IPS-18a (cell line): ENCODE measurements around the gene CXCL8.

Experiments
- H3K27ac ChIP-seq: one replicate; pipeline ENCODE4 v1.5.1; 2013; ENCODE audit warnings: low read length
- H3K27me3 ChIP-seq: one replicate; pipeline ENCODE4 v1.6.1; 2013; ENCODE audit warnings: mild to moderate bottlenecking, low read length; ENCODE audit not compliant: control insufficient read depth, insufficient read depth
- H3K36me3 ChIP-seq: one replicate; pipeline ENCODE4 v1.6.1; 2013; ENCODE audit warnings: low read depth, low read length; ENCODE audit not compliant: control insufficient read depth
- H3K4me1 ChIP-seq: one replicate; pipeline ENCODE4 v1.6.1; 2013; ENCODE audit warnings: low read depth, low read length; ENCODE audit not compliant: control insufficient read depth
- H3K4me3 ChIP-seq: one replicate; pipeline ENCODE4 v1.5.1; 2013; ENCODE audit warnings: low read length
- H3K9ac ChIP-seq: one replicate; pipeline ENCODE4 v1.6.1; 2013; ENCODE audit warnings: mild to moderate bottlenecking, low read length, moderate library complexity
- H3K9me3 ChIP-seq: one replicate; pipeline ENCODE4 v1.6.1; 2013; ENCODE audit warnings: low read depth, low read length; ENCODE audit not compliant: control insufficient read depth

CXCL8 gene

GRCh38 chr4:73705721-73706120, 34.6 kb upstream of the CXCL8 start:
- no peaks in the 10 kb centered on the region for H3K27me3 ChIP-seq
- H3K27ac ChIP-seq, result no peak overlapping the region
- no peaks in the 10 kb centered on the region for H3K9me3 ChIP-seq
- H3K4me3 ChIP-seq, result no peak overlapping the region
- no peak overlapping the region for H3K9ac ChIP-seq
- H3K4me1 ChIP-seq, result peaks cover 11% of the 10 kb centered on the region
- no peaks in the 10 kb centered on the region for H3K36me3 ChIP-seq

- Histone ChIP-seq H3K4me3 (no peak overlapping the region), H3K9ac (no peak overlapping the region), H3K27me3 (no peaks in the 10 kb centered on the region), H3K9me3 (no peaks in the 10 kb centered on the region), H3K4me1 (peaks cover 11% of the 10 kb centered on the region), H3K36me3 (no peaks in the 10 kb centered on the region), H3K27ac (no peak overlapping the region)
Observed at GRCh38 chr4:73706811-73707210, 33.6 kb upstream of the CXCL8 start.

GRCh38 chr4:73707269-73707875, 33.0 kb upstream of the CXCL8 start:
- no peak overlapping the region for H3K27ac ChIP-seq
- H3K9ac ChIP-seq, result no peak overlapping the region
- H3K27me3 ChIP-seq, result no peaks in the 10 kb centered on the region
- H3K9me3 ChIP-seq, result no peaks in the 10 kb centered on the region
- peaks cover 11% of the 10 kb centered on the region for H3K4me1 ChIP-seq
- no peak overlapping the region for H3K4me3 ChIP-seq
- no peaks in the 10 kb centered on the region for H3K36me3 ChIP-seq

- Histone ChIP-seq H3K4me1 (peaks cover 11% of the 10 kb centered on the region), H3K4me3 (no peak overlapping the region), H3K36me3 (no peaks in the 10 kb centered on the region), H3K27ac (no peak overlapping the region), H3K9ac (no peak overlapping the region), H3K9me3 (no peaks in the 10 kb centered on the region), H3K27me3 (no peaks in the 10 kb centered on the region)
Observed at GRCh38 chr4:73707918-73708577, 32.3 kb upstream of the CXCL8 start.

GRCh38 chr4:73709451-73710033, 30.8 kb upstream of the CXCL8 start:
- Histone ChIP-seq H3K27me3 (no peaks in the 10 kb centered on the region), H3K36me3 (no peaks in the 10 kb centered on the region), H3K4me1 (peaks cover 5% of the 10 kb centered on the region), H3K27ac (no peak overlapping the region), H3K9me3 (no peaks in the 10 kb centered on the region), H3K9ac (no peak overlapping the region), H3K4me3 (no peak overlapping the region)

- Histone ChIP-seq H3K9ac (no peak overlapping the region), H3K4me1 (no peaks in the 10 kb centered on the region)
Observed at GRCh38 chr4:73710094-73710493, 30.3 kb upstream of the CXCL8 start.

GRCh38 chr4:73711989-73712388, 28.4 kb upstream of the CXCL8 start:
- no peaks in the 10 kb centered on the region for H3K9me3 ChIP-seq
- no peaks in the 10 kb centered on the region for H3K27me3 ChIP-seq
- H3K4me3 ChIP-seq, result no peak overlapping the region
- no peak overlapping the region for H3K27ac ChIP-seq
- H3K4me1 ChIP-seq, result no peaks in the 10 kb centered on the region
- H3K9ac ChIP-seq, result no peak overlapping the region
- H3K36me3 ChIP-seq, result no peaks in the 10 kb centered on the region

More at GRCh38 chr4:73710094-73710493, 30.3 kb upstream of the CXCL8 start:
- no peaks in the 10 kb centered on the region for H3K27me3 ChIP-seq
- H3K9me3 ChIP-seq, result no peaks in the 10 kb centered on the region
- H3K36me3 ChIP-seq, result no peaks in the 10 kb centered on the region
- H3K4me3 ChIP-seq, result no peak overlapping the region
- H3K27ac ChIP-seq, result no peak overlapping the region

- Histone ChIP-seq H3K4me3 (no peak overlapping the region), H3K27ac (no peak overlapping the region), H3K4me1 (no peaks in the 10 kb centered on the region), H3K9ac (no peak overlapping the region), H3K36me3 (no peaks in the 10 kb centered on the region), H3K27me3 (no peaks in the 10 kb centered on the region), H3K9me3 (no peaks in the 10 kb centered on the region)
Observed at GRCh38 chr4:73713650-73714049, 26.7 kb upstream of the CXCL8 start.

GRCh38 chr4:73714647-73715046, 25.7 kb upstream of the CXCL8 start:
- no peak overlapping the region for H3K4me3 ChIP-seq
- H3K36me3 ChIP-seq, result no peaks in the 10 kb centered on the region
- H3K9ac ChIP-seq, result no peak overlapping the region
- no peak overlapping the region for H3K27ac ChIP-seq
- H3K4me1 ChIP-seq, result no peaks in the 10 kb centered on the region
- no peaks in the 10 kb centered on the region for H3K27me3 ChIP-seq
- no peaks in the 10 kb centered on the region for H3K9me3 ChIP-seq

GRCh38 chr4:73715659-73716058, 24.7 kb upstream of the CXCL8 start:
- Histone ChIP-seq H3K9me3 (no peaks in the 10 kb centered on the region), H3K36me3 (no peaks in the 10 kb centered on the region), H3K27ac (no peak overlapping the region), H3K4me1 (no peaks in the 10 kb centered on the region), H3K27me3 (no peaks in the 10 kb centered on the region), H3K4me3 (no peak overlapping the region), H3K9ac (no peak overlapping the region)

GRCh38 chr4:73718375-73719373, 21.7 kb upstream of the CXCL8 start:
- H3K36me3 ChIP-seq, result no peaks in the 10 kb centered on the region
- H3K27me3 ChIP-seq, result no peaks in the 10 kb centered on the region
- H3K27ac ChIP-seq, result no peak overlapping the region
- H3K4me1 ChIP-seq, result no peaks in the 10 kb centered on the region
- no peak overlapping the region for H3K9ac ChIP-seq
- no peak overlapping the region for H3K4me3 ChIP-seq
- H3K9me3 ChIP-seq, result no peaks in the 10 kb centered on the region
